IMR-90 (cell line): ENCODE results near the gene HBM. TPM values are rescaled to one million over a fixed set of nuclear protein-coding genes. Genes with fewer than 3 reads are reported as not detected.

Source experiments
- ATAC-seq: fragments of 200-7000 bp; cut with Tn5 transposase; 2 replicates; pipeline ENCODE4 v1.9.1; 2020; ENCODE audit warnings: low read depth, mild to moderate bottlenecking, moderate library complexity
- BruUV-seq: library from RNA; stranded (reverse); fragments of 400-500 nt; replicated peaks from 2 replicates; lab custom pipeline; 2021; lab: Mats Ljungman, UMichigan
- CTCF ChIA-PET: fragments of 300-600 bp; formaldehyde crosslinking; extraction: SDS; loops from one replicate; lab custom pipeline; 2021; ENCODE audit warnings: antibody characterized with exemption; lab: Yijun Ruan, JAX
- POLR2A ChIA-PET: fragments of 300-600 bp; sonication (Branson Sonifier 250); formaldehyde crosslinking; loops from one replicate; lab custom pipeline; 2022; ENCODE audit warnings: antibody characterized with exemption; ENCODE audit not compliant: unreplicated experiment; lab: Charles Lee
- DNase-seq: peaks from one replicate; pipeline ENCODE4 v3.0.0; 2013
- H2AFZ ChIP-seq: replicated peaks from 2 replicates; pipeline ENCODE3; 2013; ENCODE audit warnings: low read length, mild to moderate bottlenecking; ENCODE audit not compliant: poor library complexity
- H2AK5ac ChIP-seq: 2 replicates; pipeline ENCODE4 v1.6.1; 2013; ENCODE audit warnings: low read depth, low read length, inconsistent platforms
- H2AK9ac ChIP-seq: replicated peaks from 2 replicates; pipeline ENCODE3; 2013; ENCODE audit warnings: mild to moderate bottlenecking, low read depth, low read length, moderate library complexity; ENCODE audit not compliant: poor library complexity
- H2BK120ac ChIP-seq: 2 replicates; pipeline ENCODE4 v1.6.1; 2013; ENCODE audit warnings: low read depth, low read length, inconsistent platforms
- H2BK15ac ChIP-seq: 3 replicates; pipeline ENCODE4 v1.6.1; 2013; ENCODE audit warnings: low read depth, low read length, inconsistent platforms
- H2BK20ac ChIP-seq: 2 replicates; pipeline ENCODE4 v1.6.1; 2013; ENCODE audit warnings: low read depth, mild to moderate bottlenecking, inconsistent platforms, low read length, moderate library complexity
- H2BK5ac ChIP-seq: 2 replicates; pipeline ENCODE4 v1.6.1; 2013; ENCODE audit warnings: mild to moderate bottlenecking, low read depth, low read length, inconsistent platforms; ENCODE audit not compliant: poor library complexity, severe bottlenecking
- H3K14ac ChIP-seq: replicated peaks from 2 replicates; pipeline ENCODE4 v1.6.1; 2013; ENCODE audit warnings: low read depth, low read length, inconsistent platforms
- H3K18ac ChIP-seq: 2 replicates; pipeline ENCODE4 v1.6.1; 2013; ENCODE audit warnings: low read depth, low read length, control low read depth
- H3K23ac ChIP-seq: 2 replicates; pipeline ENCODE4 v1.6.1; 2013; ENCODE audit warnings: low read depth, low read length, inconsistent platforms
- H3K27ac ChIP-seq: 2 replicates; pipeline ENCODE4 v1.5.1; 2013; ENCODE audit warnings: mild to moderate bottlenecking, control low read depth, low read length; ENCODE audit not compliant: insufficient read depth
- H3K27me3 ChIP-seq: 2 replicates; pipeline ENCODE4 v1.6.1; 2013; ENCODE audit warnings: low read length; ENCODE audit not compliant: control insufficient read depth, insufficient read depth
- H3K36me3 ChIP-seq: 2 replicates; pipeline ENCODE4 v1.6.1; 2013; ENCODE audit warnings: low read length, mixed read lengths; ENCODE audit not compliant: control insufficient read depth, insufficient read depth
- H3K4ac ChIP-seq: 2 replicates; pipeline ENCODE4 v1.6.1; 2013; ENCODE audit warnings: low read depth, low read length, inconsistent platforms
- H3K4me1 ChIP-seq: 2 replicates; pipeline ENCODE4 v1.6.1; 2013; ENCODE audit warnings: low read length, mixed read lengths; ENCODE audit not compliant: control insufficient read depth, insufficient read depth
- H3K4me2 ChIP-seq: 2 replicates; pipeline ENCODE4 v1.6.1; 2013; ENCODE audit warnings: low read depth, mild to moderate bottlenecking, control low read depth, low read length, moderate library complexity
- H3K4me3 ChIP-seq: 2 replicates; pipeline ENCODE4 v1.5.1; 2013; ENCODE audit warnings: low read depth, mild to moderate bottlenecking, control low read depth, low read length, moderate library complexity; ENCODE audit not compliant: insufficient read depth
- H3K56ac ChIP-seq: 2 replicates; pipeline ENCODE4 v1.6.1; 2013; ENCODE audit warnings: low read length, inconsistent platforms; ENCODE audit not compliant: insufficient read depth; ENCODE audit errors: extremely low read depth
- H3K79me1 ChIP-seq, 2 experiments: 2 replicates each; pipeline ENCODE4 v1.6.1; 2013; ENCODE audit warnings: low read length in 2 of 2, inconsistent platforms in 1 of 2, low read depth in 1 of 2
- H3K9ac ChIP-seq: 2 replicates; pipeline ENCODE4 v1.6.1; 2013; ENCODE audit warnings: low read depth, low read length, control low read depth
- H3K9me1 ChIP-seq: 2 replicates; pipeline ENCODE4 v1.6.1; 2013; ENCODE audit warnings: low read length, inconsistent platforms; ENCODE audit not compliant: insufficient read depth
- H3K9me3 ChIP-seq: 2 replicates; pipeline ENCODE4 v1.6.1; 2013; ENCODE audit warnings: low read length; ENCODE audit not compliant: control insufficient read depth, insufficient read depth
- H4K20me1 ChIP-seq: 2 replicates; pipeline ENCODE4 v1.6.1; 2013; ENCODE audit warnings: low read length, inconsistent platforms; ENCODE audit not compliant: insufficient read depth
- H4K5ac ChIP-seq: 2 replicates; pipeline ENCODE4 v1.6.1; 2013; ENCODE audit warnings: mild to moderate bottlenecking, low read depth, low read length, control low read depth
- H4K8ac ChIP-seq, 2 experiments: 2 replicates each; pipeline ENCODE4 v1.6.1; 2013; ENCODE audit warnings: low read depth in 2 of 2, low read length in 2 of 2, control low read depth in 1 of 2, inconsistent platforms in 1 of 2
- H4K91ac ChIP-seq: 2 replicates; pipeline ENCODE4 v1.6.1; 2013; ENCODE audit warnings: low read depth, low read length, inconsistent platforms; ENCODE audit not compliant: insufficient read depth
- CEBPB ChIP-seq: IDR thresholded peaks from 2 replicates; pipeline ENCODE4 v1.6.1; 2012; ENCODE audit warnings: low read depth, low read length, improper control_type of control experiment
- FOS ChIP-seq: fragments of 150-350 bp; IDR thresholded peaks from 2 replicates; pipeline ENCODE4 v1.6.1; 2016; ENCODE audit warnings: low read depth, low read length
- MXI1 ChIP-seq: IDR thresholded peaks from 2 replicates; pipeline ENCODE4 v1.6.1; 2012; ENCODE audit warnings: low read depth, mild to moderate bottlenecking, low read length, moderate library complexity, borderline replicate concordance
- NFE2L2 ChIP-seq: fragments of 150-350 bp; IDR thresholded peaks from 2 replicates; pipeline ENCODE4 v1.6.1; 2016; ENCODE audit warnings: low read depth, mild to moderate bottlenecking, low read length
- POLR2A ChIP-seq: IDR thresholded peaks from 2 replicates; pipeline ENCODE4 v1.6.1; 2012; ENCODE audit warnings: mild to moderate bottlenecking, low read depth, low read length
- RAD21 ChIP-seq: IDR thresholded peaks from 2 replicates; pipeline ENCODE4 v1.6.1; 2012; ENCODE audit warnings: low read length, improper control_type of control experiment
- RCOR1 ChIP-seq: IDR thresholded peaks from 2 replicates; pipeline ENCODE4 v1.6.1; 2012; ENCODE audit warnings: mild to moderate bottlenecking, low read length, improper control_type of control experiment; ENCODE audit not compliant: insufficient replicate concordance
- WGBS, 2 experiments: methylation state at CpG; one replicate each; pipeline versions ENCODE4 v1.1.5 to v1.1.7; 2013; ENCODE audit warnings: missing lambda C conversion rate in 2 of 2; ENCODE audit not compliant: insufficient read length in 1 of 2; ENCODE audit errors: extremely low coverage in 2 of 2; 5-methylcytosine and 5-hydroxymethylcytosine counted together
- dilution Hi-C: fragments of 300-500 bp; cut with HindIII; formaldehyde crosslinking; loops from one replicate; pipeline ENCODE4 v1.14.3; 2018; ENCODE audit warnings: low sequenced_read_pairs; ENCODE audit not compliant: unreplicated experiment
- in situ Hi-C: fragments of 300-500 bp; cut with MboI; formaldehyde crosslinking; loops from 3 replicates; pipeline ENCODE4 v1.14.3; 2019; ENCODE audit warnings: low sequenced_read_pairs, inconsistent platforms, mixed read lengths
- intact Hi-C: fragments of 100-400 bp; cut with micrococcal nuclease; formaldehyde crosslinking; loops from 2 replicates; pipeline ENCODE4 v1.10.0; 2022
- polyA plus RNA-seq, 3 experiments: library from polyadenylated mRNA; depleted of rRNA; stranded (reverse); fragments of >200 nt; gene quantifications; 2 replicates each; pipeline ENCODE4 v1.2.3, GENCODE V29; 2012; ENCODE audit warnings: low replicate concordance in 1 of 3
- total RNA-seq: library from RNA; depleted of rRNA; stranded (reverse); fragments of >200 nt; gene quantifications from 2 replicates; pipeline ENCODE4 v1.2.3, GENCODE V29; 2012
- TF ChIP-seq, protein P1 (sequence below): fragments of 150-350 bp; IDR thresholded peaks from 2 replicates; pipeline ENCODE4 v1.6.1; 2017; ENCODE audit warnings: mild to moderate bottlenecking, antibody characterized with exemption, low read length, low read depth
- TF ChIP-seq, protein P2 (sequence below): conservative IDR thresholded peaks from 2 replicates; pipeline ENCODE4 v1.5.1; 2012; ENCODE audit warnings: mild to moderate bottlenecking, low read depth, low read length, improper control_type of control experiment

HBM gene
- total and polyA plus RNA-seq, 2 of the 4 experiments (the other 2 are of a cell fraction): not detected

DNA sequence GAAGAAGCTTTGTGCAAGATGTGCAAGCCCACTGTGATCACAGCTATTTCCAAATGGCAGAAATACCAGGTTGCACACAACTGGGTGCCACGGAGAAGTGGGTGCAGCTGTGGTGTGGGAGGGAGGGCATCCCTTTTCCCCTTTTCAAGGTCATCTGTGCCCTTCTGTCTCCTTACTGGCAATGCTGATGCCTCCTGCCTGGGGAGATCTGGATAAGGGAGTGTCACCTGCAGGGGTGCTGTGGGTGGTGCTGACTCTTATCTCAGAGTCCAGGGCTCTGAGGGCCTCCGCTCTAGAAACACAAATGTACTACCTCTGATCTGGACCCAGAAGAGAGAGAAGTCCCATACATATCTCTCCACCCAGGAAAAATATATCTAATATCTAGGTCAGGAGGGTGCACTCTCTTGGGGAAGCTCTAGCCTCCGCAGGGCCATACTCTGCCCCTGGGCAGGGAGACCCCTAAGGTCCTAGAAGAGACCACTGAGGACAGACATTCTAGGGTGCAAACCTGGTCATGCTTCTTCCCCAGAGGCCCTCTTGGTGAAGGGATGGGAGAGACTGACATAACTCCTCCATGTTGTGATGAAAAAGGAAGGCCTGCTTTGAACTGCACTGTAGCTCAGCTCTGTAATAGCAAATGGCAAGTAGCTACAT lies 45.8 kb upstream of the HBM start:
- TF ChIP-seq RAD21: no peak
- TF ChIP-seq, protein P1, sequence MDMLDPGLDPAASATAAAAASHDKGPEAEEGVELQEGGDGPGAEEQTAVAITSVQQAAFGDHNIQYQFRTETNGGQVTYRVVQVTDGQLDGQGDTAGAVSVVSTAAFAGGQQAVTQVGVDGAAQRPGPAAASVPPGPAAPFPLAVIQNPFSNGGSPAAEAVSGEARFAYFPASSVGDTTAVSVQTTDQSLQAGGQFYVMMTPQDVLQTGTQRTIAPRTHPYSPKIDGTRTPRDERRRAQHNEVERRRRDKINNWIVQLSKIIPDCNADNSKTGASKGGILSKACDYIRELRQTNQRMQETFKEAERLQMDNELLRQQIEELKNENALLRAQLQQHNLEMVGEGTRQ: no peak
- TF ChIP-seq MXI1: no peak
- TF ChIP-seq POLR2A: no peak
- no peak for TF ChIP-seq CEBPB
- TF ChIP-seq, protein P2, sequence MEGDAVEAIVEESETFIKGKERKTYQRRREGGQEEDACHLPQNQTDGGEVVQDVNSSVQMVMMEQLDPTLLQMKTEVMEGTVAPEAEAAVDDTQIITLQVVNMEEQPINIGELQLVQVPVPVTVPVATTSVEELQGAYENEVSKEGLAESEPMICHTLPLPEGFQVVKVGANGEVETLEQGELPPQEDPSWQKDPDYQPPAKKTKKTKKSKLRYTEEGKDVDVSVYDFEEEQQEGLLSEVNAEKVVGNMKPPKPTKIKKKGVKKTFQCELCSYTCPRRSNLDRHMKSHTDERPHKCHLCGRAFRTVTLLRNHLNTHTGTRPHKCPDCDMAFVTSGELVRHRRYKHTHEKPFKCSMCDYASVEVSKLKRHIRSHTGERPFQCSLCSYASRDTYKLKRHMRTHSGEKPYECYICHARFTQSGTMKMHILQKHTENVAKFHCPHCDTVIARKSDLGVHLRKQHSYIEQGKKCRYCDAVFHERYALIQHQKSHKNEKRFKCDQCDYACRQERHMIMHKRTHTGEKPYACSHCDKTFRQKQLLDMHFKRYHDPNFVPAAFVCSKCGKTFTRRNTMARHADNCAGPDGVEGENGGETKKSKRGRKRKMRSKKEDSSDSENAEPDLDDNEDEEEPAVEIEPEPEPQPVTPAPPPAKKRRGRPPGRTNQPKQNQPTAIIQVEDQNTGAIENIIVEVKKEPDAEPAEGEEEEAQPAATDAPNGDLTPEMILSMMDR: no peak
- TF ChIP-seq NFE2L2: no peak
- TF ChIP-seq RCOR1: no peak
- no peak for TF ChIP-seq FOS
- intact Hi-C loops: no loop called here

More for the DNA sequence above, 45.8 kb upstream of the HBM start:
- WGBS, 2 experiments: no CpG with 5 or more reads among the region's 3 CpGs
- peaks cover 17% of the 10 kb centered on the region for H3K36me3 ChIP-seq
- no peaks in the 10 kb centered on the region for H3K9me3 ChIP-seq
- no peak overlapping the region for H3K27ac ChIP-seq
- no peak overlapping the region for H2AK9ac ChIP-seq
- ATAC-seq (no peak), DNase-seq (no peak)
- no peaks in the 10 kb centered on the region for H3K27me3 ChIP-seq
- in situ Hi-C loops: no loop called here
- no peak overlapping the region for H3K4me2 ChIP-seq
- H2BK15ac ChIP-seq: no peak overlapping the region
- H3K79me1 ChIP-seq: peaks cover 10 to 35% of the 10 kb centered on the region in 2 experiments; a peak in 3 of 4 replicates
- no peak overlapping the region for H2BK120ac ChIP-seq
- no peak overlapping the region for H2BK20ac ChIP-seq
- ChIA-PET POLR2A (no interaction called here), CTCF (no interaction called here)
- peaks cover 3% of the 10 kb centered on the region; the same call in 1 of the 2 replicates for H3K9me1 ChIP-seq
- H2AK5ac ChIP-seq: no peak overlapping the region
- H3K14ac ChIP-seq: no peak overlapping the region
- dilution Hi-C loops: no loop called here
- no peak overlapping the region for H3K4ac ChIP-seq
- no peak overlapping the region for H3K56ac ChIP-seq
- H4K91ac ChIP-seq: no peak overlapping the region
- H2BK5ac ChIP-seq: no peak overlapping the region
- no peak overlapping the region for H2AFZ ChIP-seq
- H4K8ac ChIP-seq: no peak overlapping the region
- peaks cover 13% of the 10 kb centered on the region for H4K20me1 ChIP-seq
- no peak overlapping the region for H4K5ac ChIP-seq
- H3K9ac ChIP-seq: no peak overlapping the region
- H3K4me3 ChIP-seq: no peak overlapping the region
- peaks cover 5% of the 10 kb centered on the region; the same call in 1 of the 2 replicates for H3K4me1 ChIP-seq
- H3K23ac ChIP-seq: no peak overlapping the region
- BruUV-seq: no TSS peak
- no peak overlapping the region for H3K18ac ChIP-seq
